Measurements from ENCODE around the gene CRACR2B.

CRACR2B gene

GRCh38 chr11:827146-827896, 398 bp upstream of the CRACR2B start:
- DNase-seq: no peak

- no peak for DNase-seq
These were observed 922 bp downstream of the CRACR2B start for GRCh38 chr11:828506-829175.

- DNase-seq: no peak
These were observed 1.6 kb downstream of the CRACR2B start for GRCh38 chr11:829176-829846.

GRCh38 chr11:829847-830294, 2.2 kb downstream of the CRACR2B start:
- no peak for DNase-seq

- peak; percentile 64 for DNase-seq
These were observed 2.8 kb downstream of the CRACR2B start for GRCh38 chr11:830295-831117.

- DNase-seq: no peak
These were observed 3.6 kb downstream of the CRACR2B start for GRCh38 chr11:831118-831864.

GRCh38 chr11:831961-832528, 4.3 kb downstream of the CRACR2B start:
- DNase-seq: no peak

- peak; percentile 48 for DNase-seq
These were observed 4.9 kb downstream of the CRACR2B start, which contains the start of gene CD151 for GRCh38 chr11:832529-833113. Gene CD151 (plus strand): TSS chr11:832952. CDS start chr11:836070, 3,118 bp downstream.

GRCh38 chr11:833114-833791, 5.5 kb downstream of the CRACR2B start:
- DNase-seq: no peak

- DNase-seq: no peak
These were observed 6.2 kb downstream of the CRACR2B start for GRCh38 chr11:833849-834311.

GRCh38 chr11:834371-835316, 6.9 kb downstream of the CRACR2B start:
- no peak for DNase-seq

GRCh38 chr11:836274-836673, 8.6 kb downstream of the CRACR2B start:
- DNase-seq: no peak

GRCh38 chr11:836700-837099, 9.0 kb downstream of the CRACR2B start:
- no peak for DNase-seq

GRCh38 chr11:837189-837989, 9.7 kb downstream of the CRACR2B start:
- no peak for DNase-seq

GRCh38 chr11:837990-838307, 10.2 kb downstream of the CRACR2B start:
- DNase-seq: no peak

GRCh38 chr11:838441-839279, 10.9 kb downstream of the CRACR2B start:
- DNase-seq: no peak

GRCh38 chr11:839280-839623, 11.5 kb downstream of the CRACR2B start:
- no peak for DNase-seq
